ENCODE measurements around the gene PITX1.
"Not testable (repeated sequence)": the region's sequence is repeated elsewhere in the genome, so short reads cannot be mapped to it uniquely, and the experiment has no call there.

Gene PITX1

DNA sequence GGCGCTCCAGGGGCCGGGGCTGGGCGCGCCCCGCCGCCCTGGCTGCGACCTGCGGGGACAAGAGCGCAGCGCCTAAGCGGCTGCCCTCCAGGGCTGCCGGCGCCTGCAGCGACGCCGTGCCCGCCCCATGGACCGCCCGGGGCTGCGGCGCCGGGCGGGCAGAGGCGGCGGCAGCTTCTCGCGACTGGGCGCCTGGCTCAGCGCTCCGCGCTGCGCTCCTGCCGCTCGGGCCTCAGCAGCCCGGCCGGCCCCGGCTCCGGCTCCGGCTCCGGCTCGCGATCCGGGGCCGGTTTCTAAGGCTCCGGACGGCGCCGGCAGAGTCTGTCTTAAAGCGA, at the start of gene PITX1:
Gene PITX1, minus strand, starts transcription at position 328 of the 335 bp plus-strand sequence. CDS start 347 bp downstream, outside the sequence.
- no peak for DNase-seq

- DNase-seq: not testable (repeated sequence)
These were observed 49.3 kb upstream of the PITX1 start for GRCh38 chr5:135083334-135083733.

- no peak for DNase-seq
These were observed 47.2 kb upstream of the PITX1 start for GRCh38 chr5:135081240-135081639.

GRCh38 chr5:135079760-135080159, 45.7 kb upstream of the PITX1 start:
- no peak for DNase-seq

GRCh38 chr5:135079099-135079681, 45.2 kb upstream of the PITX1 start:
- DNase-seq: no peak

DNA sequence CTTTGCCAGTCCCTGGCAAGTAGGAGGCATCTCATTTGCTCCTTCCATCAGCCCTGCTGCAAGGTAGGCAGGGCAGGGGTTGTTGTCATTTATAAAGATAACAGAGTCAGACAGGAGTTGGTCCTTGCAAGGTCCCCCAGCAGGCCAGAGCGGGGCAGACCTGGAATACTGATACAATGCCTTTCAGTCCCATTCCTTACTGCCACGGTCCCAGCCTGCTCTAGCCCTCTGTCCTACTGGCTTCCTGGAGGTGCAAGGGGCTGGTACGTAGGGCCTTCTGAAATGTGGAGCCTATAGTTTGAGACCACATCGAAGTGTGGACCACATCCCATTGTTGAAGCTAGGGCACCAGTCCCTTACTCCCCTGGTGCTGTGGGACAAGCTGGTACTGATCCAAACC, 42.8 kb upstream of the PITX1 start:
- no peak for DNase-seq

GRCh38 chr5:135076051-135076491, 42.0 kb upstream of the PITX1 start:
- no peak for DNase-seq

DNA sequence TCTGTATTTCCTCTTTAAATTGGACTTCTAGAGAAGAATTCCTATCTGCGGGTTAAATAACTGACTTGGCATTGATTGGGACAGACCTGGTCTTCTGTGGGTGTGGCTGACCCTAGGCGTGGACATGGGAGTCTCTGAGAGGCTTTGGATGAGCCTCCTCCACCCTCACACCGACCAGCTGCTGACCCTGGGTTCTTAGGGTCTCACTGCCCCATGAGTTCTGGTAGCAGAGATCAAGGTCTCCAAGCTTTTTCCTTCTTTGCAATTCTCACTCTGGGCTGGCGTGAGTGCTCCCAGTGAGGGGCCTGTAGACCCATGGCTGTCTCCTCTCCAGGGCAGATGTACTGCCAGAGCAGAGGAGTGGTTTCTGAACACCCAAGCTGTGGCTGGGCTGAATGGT, 41.6 kb upstream of the PITX1 start:
- no peak for DNase-seq

- no peak for DNase-seq
These were observed 39.8 kb upstream of the PITX1 start for GRCh38 chr5:135073761-135074345.

- peak; percentile 40 for DNase-seq
These were observed 38.6 kb upstream of the PITX1 start for GRCh38 chr5:135072387-135073281.

DNA sequence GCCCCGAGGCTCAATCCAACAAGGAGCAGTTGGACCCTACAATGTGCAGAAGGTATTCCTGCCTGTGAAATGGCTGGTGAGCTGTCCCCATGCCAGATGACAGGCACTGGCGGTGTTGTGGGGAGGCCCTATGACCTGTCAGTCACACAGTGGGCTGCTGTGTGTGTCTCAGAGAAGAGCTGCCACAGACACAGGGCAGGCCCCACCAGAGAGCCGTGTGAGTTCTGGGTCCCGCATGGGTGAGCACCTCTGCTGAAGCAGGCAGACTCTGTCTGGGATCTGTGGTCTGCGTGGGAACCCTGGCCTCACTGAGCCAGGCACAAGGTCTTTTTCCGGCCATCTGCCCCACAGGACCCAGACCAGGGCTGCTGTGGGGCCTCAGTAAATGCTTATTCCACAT, 37.3 kb upstream of the PITX1 start:
- no peak for DNase-seq

DNA sequence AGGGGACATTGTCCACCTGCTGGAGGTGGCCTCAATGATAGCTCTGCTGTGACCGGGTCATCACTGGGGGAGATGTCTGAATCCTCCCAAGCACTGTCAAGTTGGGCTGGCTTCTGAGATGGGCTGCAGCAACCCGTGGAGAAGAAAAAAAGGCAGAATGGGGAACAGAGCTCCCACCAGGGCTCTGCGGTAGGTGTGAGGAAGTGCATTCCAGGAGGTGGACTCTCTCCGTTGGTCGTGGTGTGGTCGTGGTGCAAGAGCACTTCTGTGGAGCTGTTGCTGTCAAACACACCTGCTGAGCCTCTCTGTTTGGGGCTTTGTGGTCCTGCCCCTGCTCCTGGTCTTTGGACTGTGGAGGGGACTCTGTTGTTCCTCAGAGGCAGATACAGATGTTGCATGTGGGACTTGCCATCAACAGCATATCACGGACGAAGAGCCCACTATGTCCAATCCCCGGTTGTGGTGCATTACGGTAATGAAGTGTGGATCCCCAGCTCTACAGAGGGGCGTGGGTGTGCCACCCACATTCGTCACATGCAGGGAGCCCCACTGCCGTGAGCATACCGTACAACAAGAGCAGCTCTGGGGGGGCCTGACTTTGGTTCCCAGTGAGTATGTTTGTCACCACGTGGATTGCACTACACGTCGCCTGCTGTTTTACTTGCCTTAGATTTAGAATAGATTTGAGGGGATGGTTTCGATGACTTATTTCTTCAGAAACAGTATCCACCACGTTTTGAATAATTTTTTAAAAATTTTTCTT, 36.0 kb upstream of the PITX1 start:
- DNase-seq: no peak

- no peak for DNase-seq
These were observed 35.2 kb upstream of the PITX1 start for GRCh38 chr5:135069016-135069770.

- no peak for DNase-seq
These were observed 33.6 kb upstream of the PITX1 start for GRCh38 chr5:135067587-135067986.

DNA sequence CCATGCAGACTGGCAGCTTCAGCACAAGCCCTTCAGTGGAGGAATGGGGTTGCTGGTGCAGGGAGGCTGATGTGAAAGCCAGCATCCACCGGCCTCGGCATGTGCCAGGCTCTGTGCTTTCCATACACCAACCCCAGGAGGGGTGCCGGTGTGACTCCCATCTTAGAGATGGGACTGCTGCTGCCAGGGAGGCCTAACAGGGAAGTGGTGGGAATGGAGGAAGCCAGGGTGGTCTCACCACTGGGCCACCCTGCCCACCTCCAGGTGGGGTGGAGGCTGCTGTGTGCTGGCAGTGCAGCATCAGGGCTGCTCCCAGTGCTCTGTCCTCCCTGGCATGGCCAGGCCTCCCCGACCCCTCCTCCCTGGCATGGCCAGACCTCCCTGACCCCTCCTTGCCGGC, 32.8 kb upstream of the PITX1 start:
- no peak for DNase-seq

DNA sequence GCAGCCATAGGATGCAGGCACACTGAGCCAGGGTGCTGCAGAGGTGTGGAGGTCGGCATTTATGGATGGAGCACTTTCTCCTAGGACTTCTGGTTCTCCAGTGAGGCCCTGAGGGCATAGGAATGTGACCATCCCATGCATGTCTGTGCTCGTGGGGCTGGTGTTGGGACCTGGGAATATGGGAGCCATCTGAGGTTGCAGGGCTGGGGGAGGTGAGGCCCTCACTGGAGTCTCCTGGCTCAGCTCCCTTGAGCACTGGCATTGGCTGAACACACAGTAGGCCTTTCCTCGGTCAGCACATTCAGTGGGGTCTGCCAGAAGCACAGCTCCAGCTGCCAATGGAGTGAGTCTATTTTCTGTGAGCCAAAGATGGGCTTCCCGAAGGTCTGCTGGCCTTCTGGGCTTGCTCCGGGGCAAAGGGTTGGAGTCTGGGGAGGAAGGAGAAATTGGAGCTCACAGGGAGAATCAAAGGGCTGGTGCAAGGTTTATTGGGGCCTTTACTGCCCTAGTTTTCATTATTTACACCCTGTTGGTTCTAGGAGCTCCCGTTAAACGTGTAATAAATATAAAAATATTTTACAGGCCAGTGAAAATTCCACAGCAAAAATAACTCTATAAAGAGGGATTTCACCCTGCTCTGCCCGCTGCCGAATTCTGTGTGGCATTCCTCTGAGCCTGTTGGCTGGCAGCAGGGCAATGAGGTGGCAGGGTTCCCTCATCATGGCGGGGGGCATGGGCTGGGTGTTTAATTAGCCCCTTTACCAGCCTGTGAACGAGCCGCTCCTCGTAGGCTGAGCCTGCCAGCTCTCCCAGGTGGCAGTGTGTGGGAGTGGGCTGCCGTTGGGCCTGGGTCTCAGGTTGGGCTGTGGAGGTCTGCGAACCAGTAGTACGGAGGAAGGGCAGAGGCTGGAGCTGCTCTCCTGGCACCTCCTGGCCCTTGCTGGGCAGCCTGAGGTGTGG, 31.6 kb upstream of the PITX1 start:
- no peak for DNase-seq

DNA sequence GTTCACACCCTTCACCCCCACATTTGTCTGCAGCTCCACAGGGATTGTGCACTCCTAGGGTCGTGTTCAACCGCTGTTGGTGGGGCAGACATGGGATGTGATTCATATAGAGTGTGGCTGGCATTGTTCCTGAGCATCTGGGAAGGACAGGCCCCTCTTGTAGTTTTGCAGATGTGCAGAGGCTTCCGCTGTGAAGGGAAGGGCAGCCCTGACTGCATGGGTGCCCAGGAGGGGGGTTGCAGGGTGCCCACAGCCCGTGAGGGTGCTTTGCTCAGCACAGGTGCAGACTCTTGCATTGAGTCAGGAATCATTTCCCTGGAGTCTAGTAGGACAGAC, 30.2 kb upstream of the PITX1 start:
- DNase-seq: no peak

DNA sequence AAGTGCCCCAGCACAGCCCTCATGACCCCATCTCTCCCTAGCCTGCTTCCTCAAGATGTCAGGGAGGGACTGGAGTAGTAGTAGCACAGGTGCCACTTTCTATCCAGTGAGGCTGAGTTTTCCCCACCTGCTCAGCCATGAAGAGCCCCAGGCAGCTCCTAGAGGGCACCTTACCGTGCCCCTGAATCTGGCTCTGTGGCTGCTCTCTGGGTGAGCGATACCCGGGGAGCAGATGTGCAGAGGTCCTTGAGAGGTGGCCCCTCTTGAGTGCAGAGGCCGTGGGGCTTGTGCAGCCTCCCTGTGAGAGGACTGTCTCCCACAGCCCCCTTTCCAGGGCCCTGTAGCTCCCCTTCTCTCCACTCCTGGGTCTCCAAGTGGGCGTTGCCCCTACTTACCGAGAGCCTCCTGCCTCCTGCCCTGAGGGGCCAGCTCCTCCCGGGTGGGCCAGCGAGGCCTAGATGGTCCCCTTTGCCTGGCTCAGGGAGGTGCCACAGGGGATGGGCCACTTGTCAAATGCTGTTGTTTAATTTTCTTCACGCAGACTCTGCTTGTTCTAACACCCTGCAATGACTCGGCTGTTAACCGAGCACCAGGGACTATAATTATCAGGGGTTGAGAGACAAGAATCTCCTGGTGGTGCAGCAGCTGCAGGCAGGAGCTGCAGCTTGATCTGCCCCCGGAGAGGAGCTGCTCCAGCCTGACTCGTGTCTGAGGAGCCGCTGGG, 29.6 kb upstream of the PITX1 start:
- no peak for DNase-seq

DNA sequence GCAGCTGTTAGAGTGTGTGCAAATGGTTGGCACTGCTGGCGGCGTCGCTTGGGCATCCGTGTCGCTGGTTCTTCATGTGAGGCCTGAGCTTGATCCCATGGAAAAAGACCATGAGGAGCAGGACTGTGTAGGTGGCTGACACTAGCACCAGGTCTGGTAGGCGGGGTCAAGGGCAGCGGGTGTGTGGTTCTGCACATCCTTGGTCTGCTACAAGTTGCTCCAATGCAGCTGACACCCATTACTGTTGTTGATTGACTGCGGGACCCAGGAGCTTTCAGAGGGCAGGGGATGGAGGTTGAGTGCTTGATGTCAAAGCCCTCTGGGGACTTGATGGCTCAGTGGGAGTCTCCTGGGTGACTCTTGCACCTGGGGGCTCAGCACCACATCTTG, 29.0 kb upstream of the PITX1 start:
- no peak for DNase-seq

DNA sequence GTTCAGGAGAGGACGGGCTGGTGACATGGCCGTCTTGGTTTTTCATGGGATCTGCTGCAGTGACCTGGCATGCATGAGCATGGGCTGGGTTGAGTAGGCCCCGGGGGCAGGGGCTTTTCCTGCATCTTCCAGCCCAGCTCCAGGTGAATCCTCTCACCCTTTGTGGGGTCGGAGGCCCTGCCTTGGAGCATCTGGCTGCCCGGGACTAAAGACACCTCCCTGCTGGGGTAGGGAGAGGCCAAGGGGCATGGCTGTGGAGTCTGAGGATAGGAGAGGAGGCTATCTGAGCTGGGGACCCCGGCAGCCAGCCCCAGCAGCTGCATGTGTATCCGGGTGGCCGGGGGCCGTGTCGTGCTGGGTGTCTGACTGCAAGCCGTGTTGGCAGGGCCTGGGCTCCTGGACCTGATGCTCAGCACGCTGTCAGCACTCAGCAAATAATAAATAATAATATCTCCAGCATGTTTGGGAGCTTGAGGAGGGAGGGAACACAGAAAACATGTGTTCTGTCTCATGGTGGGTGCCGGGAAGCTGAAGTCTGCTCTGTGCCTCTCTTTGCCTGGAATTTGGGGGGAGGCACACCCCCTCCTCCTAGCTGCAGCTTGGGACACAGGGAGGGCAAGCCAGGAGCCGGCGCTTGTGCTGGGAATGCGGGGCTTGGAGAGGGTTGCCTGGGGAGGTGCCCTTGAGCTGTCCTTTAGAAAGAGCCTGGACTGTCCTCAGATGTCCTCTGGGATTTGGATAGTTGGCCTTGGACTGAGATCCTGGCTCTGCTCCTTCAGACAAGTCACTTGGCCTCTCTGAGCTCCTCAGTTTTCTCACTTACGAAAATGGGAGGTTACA, 28.4 kb upstream of the PITX1 start:
- no peak for DNase-seq
